ENCODE data around the gene TMEM11. TPM values are rescaled to one million over a fixed set of nuclear protein-coding genes. Genes with fewer than 3 reads are reported as not detected.
A peak's percentile ranks its signal among the peaks of the same experiment; 100 is the strongest.

TMEM11 gene
- total RNA-seq, 1 experiment from 2014 or later = 47.6 TPM

GRCh38 chr17:21235921-21236320 is 22.0 kb upstream of the TMEM11 start:
- no peak for DNase-seq (ENCODE audit: low spot score)
- ChIA-PET CTCF (no interaction called here), POLR2A (ENCODE audit: low non-redundant PET) (no interaction called here)
- H3K27me3 ChIP-seq (replicated peaks; ENCODE audit: insufficient read depth, low read depth, low read length, poor library complexity) = no peaks in the 10 kb centered on the region
- no peak overlapping the region for H3K4me3 ChIP-seq (ENCODE audit: low read depth, low read length, poor library complexity, severe bottlenecking)
- TF ChIP-seq CTCF (conservative IDR thresholded peaks at IDR 0.05; ENCODE audit: low read depth, low read length) (no peak), EZH2 (IDR thresholded peaks at IDR 0.05; ENCODE audit: borderline replicate concordance, low read depth, low read length, poor library complexity, severe bottlenecking) (no peak)
- BruUV-seq (replicated peaks) = no TSS peak
- intact Hi-C loops (cut with micrococcal nuclease; ENCODE audit: unreplicated experiment) = no loop called here
- peaks cover 5% of the 10 kb centered on the region for H3K9me3 ChIP-seq (ENCODE audit: low read depth, low read length, poor library complexity, severe bottlenecking)
- no peaks in the 10 kb centered on the region for H3K4me1 ChIP-seq (ENCODE audit: insufficient read depth, low read length, poor library complexity, severe bottlenecking)
- no peaks in the 10 kb centered on the region for H3K36me3 ChIP-seq (ENCODE audit: insufficient read depth, low read length, poor library complexity, severe bottlenecking)
- H3K27ac ChIP-seq (ENCODE audit: low read depth, low read length, poor library complexity, severe bottlenecking) = no peak overlapping the region

GRCh38 chr17:21233581-21234347 is 19.8 kb upstream of the TMEM11 start:
- intact Hi-C loops (cut with micrococcal nuclease; ENCODE audit: unreplicated experiment) = no loop called here

GRCh38 chr17:21232033-21232749 is 18.2 kb upstream of the TMEM11 start:
- H3K36me3 ChIP-seq (ENCODE audit: insufficient read depth, low read length, poor library complexity, severe bottlenecking) = no peaks in the 10 kb centered on the region
- intact Hi-C loops (cut with micrococcal nuclease; ENCODE audit: unreplicated experiment) = no loop called here
- ChIA-PET CTCF (no interaction called here), POLR2A (ENCODE audit: low non-redundant PET) (no interaction called here)
- H3K9me3 ChIP-seq (ENCODE audit: low read depth, low read length, poor library complexity, severe bottlenecking) = peaks cover 5% of the 10 kb centered on the region
- DNase-seq (ENCODE audit: low spot score) = no peak
- no peak overlapping the region for H3K27ac ChIP-seq (ENCODE audit: low read depth, low read length, poor library complexity, severe bottlenecking)
- H3K27me3 ChIP-seq (replicated peaks; ENCODE audit: insufficient read depth, low read depth, low read length, poor library complexity) = no peaks in the 10 kb centered on the region
- H3K4me1 ChIP-seq (ENCODE audit: insufficient read depth, low read length, poor library complexity, severe bottlenecking) = no peaks in the 10 kb centered on the region
- no peak overlapping the region for H3K4me3 ChIP-seq (ENCODE audit: low read depth, low read length, poor library complexity, severe bottlenecking)
- TF ChIP-seq CTCF (conservative IDR thresholded peaks at IDR 0.05; ENCODE audit: low read depth, low read length) (no peak), EZH2 (IDR thresholded peaks at IDR 0.05; ENCODE audit: borderline replicate concordance, low read depth, low read length, poor library complexity, severe bottlenecking) (no peak)
- BruUV-seq (replicated peaks) = TSS peak; percentile 17

More at GRCh38 chr17:21233581-21234347, 19.8 kb upstream of the TMEM11 start:
- Histone ChIP-seq H3K27me3 (replicated peaks; ENCODE audit: insufficient read depth, low read depth, low read length, poor library complexity) (no peaks in the 10 kb centered on the region), H3K27ac (ENCODE audit: low read depth, low read length, poor library complexity, severe bottlenecking) (no peak overlapping the region), H3K9me3 (ENCODE audit: low read depth, low read length, poor library complexity, severe bottlenecking) (peaks cover 5% of the 10 kb centered on the region), H3K4me3 (ENCODE audit: low read depth, low read length, poor library complexity, severe bottlenecking) (no peak overlapping the region), H3K36me3 (ENCODE audit: insufficient read depth, low read length, poor library complexity, severe bottlenecking) (no peaks in the 10 kb centered on the region), H3K4me1 (ENCODE audit: insufficient read depth, low read length, poor library complexity, severe bottlenecking) (no peaks in the 10 kb centered on the region)
- BruUV-seq (replicated peaks) = no TSS peak
- TF ChIP-seq EZH2 (IDR thresholded peaks at IDR 0.05; ENCODE audit: borderline replicate concordance, low read depth, low read length, poor library complexity, severe bottlenecking) = no peak
- no peak for TF ChIP-seq CTCF (conservative IDR thresholded peaks at IDR 0.05; ENCODE audit: low read depth, low read length)
- ChIA-PET POLR2A (ENCODE audit: low non-redundant PET) (no interaction called here), CTCF (no interaction called here)
- DNase-seq (ENCODE audit: low spot score) = no peak
